Cardiac muscle cell (in vitro differentiated cells and primary cell): Measurements from ENCODE around the gene STYK1. TPM values are rescaled to one million over a fixed set of nuclear protein-coding genes. Genes with fewer than 3 reads are reported as not detected.

Experiments used
- DNase-seq, 2 donors: peaks; one replicate each; pipeline versions ENCODE4 v3.0.0 to v3.0.0-alpha.2; 2010 to 2017; ENCODE audit warnings: low read depth in 1 of 2, low spot score in 1 of 2
- H3K27ac ChIP-seq: fragments of 200-600 bp; sonication (generic); 2 replicates; pipeline ENCODE4 v1.5.1; 2016
- H3K27me3 ChIP-seq: fragments of 200-600 bp; sonication (generic); 2 replicates; pipeline ENCODE4 v1.6.0; 2016; ENCODE audit warnings: control low read depth
- H3K36me3 ChIP-seq: fragments of 200-600 bp; sonication (generic); 2 replicates; pipeline ENCODE4 v1.5.1; 2016; ENCODE audit warnings: control low read depth
- H3K4me1 ChIP-seq: fragments of 200-600 bp; sonication (generic); 2 replicates; pipeline ENCODE4 v1.8.1; 2017; ENCODE audit warnings: low read depth, mild to moderate bottlenecking, mixed run types
- H3K4me3 ChIP-seq: fragments of 200-600 bp; sonication (generic); 2 replicates; pipeline ENCODE4 v1.5.1; 2016; ENCODE audit warnings: mild to moderate bottlenecking
- H3K9me3 ChIP-seq: fragments of 200-600 bp; sonication (generic); 2 replicates; pipeline ENCODE4 v1.5.1; 2017; ENCODE audit warnings: low read depth, mild to moderate bottlenecking, control low read depth
- polyA plus RNA-seq: library from polyadenylated mRNA; unstranded; fragments of >200 nt; fragmentation: Nextera tagmentation; extraction: Ambion mirVana; gene quantifications from 2 replicates; pipeline ENCODE4 v1.2.1, GENCODE V29; 2016
- total RNA-seq: library from RNA; depleted of rRNA; stranded (reverse); fragments of >200 nt; gene quantifications from 2 replicates; pipeline ENCODE4 v1.2.3, GENCODE V29; 2016
- TF ChIP-seq, protein P1 (sequence below): IDR thresholded peaks from 2 replicates; pipeline ENCODE4 v1.5.1; 2012; ENCODE audit warnings: low read depth, mild to moderate bottlenecking, low read length

The STYK1 gene
- total and polyA plus RNA-seq, 2 experiments from 2014 or later, result 0.21 to 0.65 TPM

DNA sequence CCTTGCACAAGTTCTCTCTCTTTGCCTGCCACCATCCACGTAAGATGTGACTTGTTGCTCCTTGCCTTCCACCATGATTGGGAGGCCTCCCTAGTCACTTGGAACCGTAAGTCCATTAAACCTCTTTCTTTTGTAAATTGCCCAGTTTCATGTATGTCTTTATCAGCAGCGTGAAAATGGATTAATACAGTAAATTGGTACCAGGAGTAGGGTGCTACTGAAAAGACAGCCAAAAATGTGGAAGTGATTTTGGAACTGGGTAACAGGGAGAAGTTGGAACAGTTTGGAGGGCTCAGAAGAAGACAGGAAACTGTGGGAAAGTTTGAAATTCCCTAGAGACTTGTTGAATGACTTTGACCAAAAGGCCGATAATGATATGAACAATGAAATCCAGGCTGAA, 27.9 kb downstream of the STYK1 start:
- TF ChIP-seq, protein P1, sequence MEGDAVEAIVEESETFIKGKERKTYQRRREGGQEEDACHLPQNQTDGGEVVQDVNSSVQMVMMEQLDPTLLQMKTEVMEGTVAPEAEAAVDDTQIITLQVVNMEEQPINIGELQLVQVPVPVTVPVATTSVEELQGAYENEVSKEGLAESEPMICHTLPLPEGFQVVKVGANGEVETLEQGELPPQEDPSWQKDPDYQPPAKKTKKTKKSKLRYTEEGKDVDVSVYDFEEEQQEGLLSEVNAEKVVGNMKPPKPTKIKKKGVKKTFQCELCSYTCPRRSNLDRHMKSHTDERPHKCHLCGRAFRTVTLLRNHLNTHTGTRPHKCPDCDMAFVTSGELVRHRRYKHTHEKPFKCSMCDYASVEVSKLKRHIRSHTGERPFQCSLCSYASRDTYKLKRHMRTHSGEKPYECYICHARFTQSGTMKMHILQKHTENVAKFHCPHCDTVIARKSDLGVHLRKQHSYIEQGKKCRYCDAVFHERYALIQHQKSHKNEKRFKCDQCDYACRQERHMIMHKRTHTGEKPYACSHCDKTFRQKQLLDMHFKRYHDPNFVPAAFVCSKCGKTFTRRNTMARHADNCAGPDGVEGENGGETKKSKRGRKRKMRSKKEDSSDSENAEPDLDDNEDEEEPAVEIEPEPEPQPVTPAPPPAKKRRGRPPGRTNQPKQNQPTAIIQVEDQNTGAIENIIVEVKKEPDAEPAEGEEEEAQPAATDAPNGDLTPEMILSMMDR, result no peak
- Histone ChIP-seq H3K27me3 (no peaks in the 10 kb centered on the region), H3K27ac (no peak overlapping the region), H3K36me3 (no peaks in the 10 kb centered on the region), H3K4me1 (peaks cover 7% of the 10 kb centered on the region), H3K4me3 (no peak overlapping the region), H3K9me3 (no peaks in the 10 kb centered on the region)
- no peak for DNase-seq

DNA sequence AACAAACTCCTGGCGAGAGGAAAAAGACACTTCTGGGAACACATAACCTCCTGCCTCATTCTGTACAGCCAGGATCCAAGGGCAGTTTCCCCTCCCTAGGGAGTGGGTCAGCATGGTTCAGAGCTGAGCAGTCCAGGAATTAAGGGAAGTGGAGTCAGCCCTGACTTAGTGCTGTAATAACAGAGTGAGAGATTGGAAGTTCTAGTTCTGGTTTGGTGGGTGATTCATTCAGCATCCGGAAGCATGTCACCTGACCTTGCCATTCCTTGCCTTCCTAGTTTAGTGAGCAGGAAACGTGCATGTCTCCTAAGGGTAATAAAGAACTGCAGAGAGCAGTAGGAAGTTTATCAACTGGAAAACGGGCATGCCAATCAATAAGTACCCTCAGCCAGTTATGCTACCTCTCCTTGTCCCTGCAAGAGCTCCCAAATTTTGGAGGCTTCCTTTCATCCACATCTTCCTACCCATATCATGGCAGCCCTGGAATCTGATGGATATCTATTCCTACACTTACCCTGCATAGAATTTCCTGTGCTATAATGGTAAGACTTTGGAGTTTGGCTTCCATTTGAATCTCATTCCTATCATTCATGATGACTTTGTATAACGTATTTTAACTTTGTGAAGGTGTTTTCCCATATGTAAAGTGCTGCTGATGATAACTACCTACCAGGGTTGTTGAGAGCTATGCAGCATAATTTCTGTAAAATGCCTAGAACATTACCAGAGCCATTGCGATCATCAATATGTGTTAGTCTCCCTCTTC, 31.9 kb downstream of the STYK1 start:
- no peaks in the 10 kb centered on the region for H3K36me3 ChIP-seq
- H3K27me3 ChIP-seq, result no peaks in the 10 kb centered on the region
- H3K4me1 ChIP-seq, result peaks cover 17% of the 10 kb centered on the region
- peak in 1 of 2 donors; percentile 59 for DNase-seq
- peak overlapping the region; percentile 65 for H3K27ac ChIP-seq
- H3K9me3 ChIP-seq, result no peaks in the 10 kb centered on the region
- TF ChIP-seq, protein P1, result no peak
- H3K4me3 ChIP-seq, result no peak overlapping the region

DNA sequence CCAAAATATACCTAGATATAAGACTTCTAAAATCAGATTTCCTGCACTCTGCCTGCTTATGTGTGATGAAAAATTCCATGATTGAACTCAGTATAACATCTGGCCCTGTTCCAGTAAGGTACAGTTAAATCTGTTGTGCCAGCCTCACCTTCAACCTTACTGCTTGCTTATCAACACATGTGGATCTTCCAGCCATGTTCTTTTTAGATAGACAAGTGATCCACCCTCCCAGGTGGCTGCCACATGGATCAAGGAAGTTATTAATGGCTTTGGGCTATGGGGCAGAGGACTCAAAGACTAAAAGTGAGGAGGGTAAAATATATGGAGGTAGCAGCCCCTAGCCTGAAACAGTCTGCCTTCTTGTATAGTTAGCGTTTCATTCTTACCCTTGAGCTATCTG, 35.1 kb downstream of the STYK1 start:
- Histone ChIP-seq H3K4me1 (peaks cover 17% of the 10 kb centered on the region), H3K4me3 (no peak overlapping the region), H3K27me3 (no peaks in the 10 kb centered on the region), H3K9me3 (no peaks in the 10 kb centered on the region), H3K27ac (no peak overlapping the region), H3K36me3 (no peaks in the 10 kb centered on the region)
- TF ChIP-seq, protein P1, result no peak
- no peak for DNase-seq

DNA sequence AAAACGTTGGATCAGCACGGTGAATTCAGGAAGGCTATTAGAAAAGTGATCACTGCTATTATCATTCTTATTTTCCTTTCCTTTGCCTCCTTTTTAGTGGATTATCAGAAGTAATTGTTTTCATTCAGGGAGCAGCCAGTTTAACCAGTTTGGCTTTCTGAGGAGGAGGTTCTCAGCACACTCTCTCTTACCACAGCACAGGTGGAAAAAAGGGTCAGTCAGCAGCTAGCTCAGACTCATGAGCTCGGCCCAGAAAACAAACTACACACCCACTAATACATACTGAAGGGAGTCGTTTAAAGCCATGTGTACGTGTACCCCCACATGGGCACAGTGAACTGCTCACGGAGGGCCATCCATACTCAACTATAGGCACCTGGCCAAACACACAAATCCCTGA, 37.2 kb downstream of the STYK1 start:
- no peak for DNase-seq

DNA sequence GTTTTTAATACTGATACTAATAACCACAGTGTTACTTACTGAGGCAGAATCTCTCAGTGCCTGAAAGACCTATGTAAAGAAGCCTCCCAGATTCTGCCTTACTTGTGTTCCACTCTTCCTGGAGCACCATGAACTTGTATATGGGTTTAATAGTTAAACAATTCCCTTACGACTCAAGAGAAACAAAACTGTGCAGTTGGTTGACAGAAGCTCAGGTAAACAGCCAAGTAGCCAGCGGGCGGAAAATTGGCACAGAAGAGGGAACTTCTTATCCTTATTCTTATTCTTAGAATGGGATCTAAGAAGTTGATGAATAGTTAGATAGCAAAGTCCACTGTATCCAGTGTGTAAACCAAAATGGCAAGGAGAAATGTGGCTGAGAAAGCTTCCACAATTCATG, 37.7 kb downstream of the STYK1 start:
- Histone ChIP-seq H3K36me3 (no peaks in the 10 kb centered on the region), H3K4me3 (no peak overlapping the region), H3K4me1 (peaks cover 12% of the 10 kb centered on the region), H3K27me3 (no peaks in the 10 kb centered on the region), H3K27ac (no peak overlapping the region), H3K9me3 (no peaks in the 10 kb centered on the region)
- TF ChIP-seq, protein P1, result no peak
- no peak for DNase-seq

More for the DNA sequence above, 37.2 kb downstream of the STYK1 start:
- Histone ChIP-seq H3K9me3 (no peaks in the 10 kb centered on the region), H3K4me1 (peaks cover 17% of the 10 kb centered on the region), H3K4me3 (no peak overlapping the region), H3K36me3 (no peaks in the 10 kb centered on the region), H3K27ac (no peak overlapping the region), H3K27me3 (no peaks in the 10 kb centered on the region)
- TF ChIP-seq, protein P1, result no peak
